Colonic mucosa (tissue), 4 donors: ENCODE data around the gene CACNA1D. TPM values are rescaled to one million over a fixed set of nuclear protein-coding genes. Genes with fewer than 3 reads are reported as not detected.
A peak's percentile ranks its signal among the peaks of the same experiment; 100 is the strongest.

Source experiments
- DNase-seq: peaks from one replicate; pipeline ENCODE4 v3.0.0-alpha.2; 2020
- H3K27ac ChIP-seq: fragments of 200-600 bp; one replicate; pipeline ENCODE4 v1.8.0; 2021
- H3K27me3 ChIP-seq: fragments of 200-600 bp; one replicate; pipeline ENCODE4 v1.8.0; 2021
- H3K36me3 ChIP-seq: fragments of 200-600 bp; one replicate; pipeline ENCODE4 v1.8.0; 2021
- H3K4me1 ChIP-seq: fragments of 200-600 bp; one replicate; pipeline ENCODE4 v1.8.0; 2021; ENCODE audit warnings: mild to moderate bottlenecking
- H3K4me3 ChIP-seq: fragments of 200-600 bp; one replicate; pipeline ENCODE4 v1.8.0; 2021
- H3K9ac ChIP-seq, 2 donors: one replicate each; pipeline ENCODE4 v1.7.0; 2013; ENCODE audit warnings: control low read depth in 2 of 2, low read depth in 2 of 2, low read length in 2 of 2
- H3K9me3 ChIP-seq: fragments of 200-600 bp; one replicate; pipeline ENCODE4 v1.8.0; 2021
- intact Hi-C: fragments of 100-400 bp; cut with DNase I; formaldehyde crosslinking; loops from one replicate; pipeline ENCODE4 v1.14.1; 2022
- total RNA-seq, 2 donors: library from RNA; stranded (reverse); fragmentation: NEBNext Ultra II Directional in 1 of 2; extraction: Animal tissue kit (Norgen Biotek cat#: 25700) in 1 of 2; gene quantifications; one replicate each; pipeline ENCODE4 v1.2.1, GENCODE V29; 2021
- TF ChIP-seq, protein P1 (sequence below): fragments of 200-600 bp; IDR thresholded peaks from one replicate; pipeline ENCODE4 v1.8.0; 2022; ENCODE audit warnings: antibody characterized with exemption, mild to moderate bottlenecking
- donor health status: healthy.
- donor health status: DM: no; HTN: no; CAD: no.
- donor health status: DM: no; HTN: no; CAD: no.

The CACNA1D gene
- total RNA-seq, 2 donors from 2014 or later = 9.6 to 17.1 TPM

DNA sequence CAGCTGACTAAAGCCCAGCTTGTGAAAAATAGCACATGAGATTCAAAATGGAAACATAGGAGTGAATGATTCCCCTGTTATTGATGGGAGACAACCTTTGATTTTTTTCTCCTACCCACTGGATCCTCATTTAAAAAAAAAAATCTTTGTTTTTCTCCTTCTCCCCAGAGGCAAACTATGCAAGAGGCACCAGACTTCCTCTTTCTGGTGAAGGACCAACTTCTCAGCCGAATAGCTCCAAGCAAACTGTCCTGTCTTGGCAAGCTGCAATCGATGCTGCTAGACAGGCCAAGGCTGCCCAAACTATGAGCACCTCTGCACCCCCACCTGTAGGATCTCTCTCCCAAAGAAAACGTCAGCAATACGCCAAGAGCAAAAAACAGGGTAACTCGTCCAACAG lies 2.6 kb downstream of the CACNA1D start:
- Histone ChIP-seq H3K27ac (no peak overlapping the region), H3K9ac (no peak overlapping the region), H3K4me1 (peaks cover 5% of the 10 kb centered on the region), H3K4me3 (no peak overlapping the region), H3K27me3 (peaks cover 7% of the 10 kb centered on the region), H3K36me3 (no peaks in the 10 kb centered on the region), H3K9me3 (no peaks in the 10 kb centered on the region)
- no peak for DNase-seq
- TF ChIP-seq, protein P1, sequence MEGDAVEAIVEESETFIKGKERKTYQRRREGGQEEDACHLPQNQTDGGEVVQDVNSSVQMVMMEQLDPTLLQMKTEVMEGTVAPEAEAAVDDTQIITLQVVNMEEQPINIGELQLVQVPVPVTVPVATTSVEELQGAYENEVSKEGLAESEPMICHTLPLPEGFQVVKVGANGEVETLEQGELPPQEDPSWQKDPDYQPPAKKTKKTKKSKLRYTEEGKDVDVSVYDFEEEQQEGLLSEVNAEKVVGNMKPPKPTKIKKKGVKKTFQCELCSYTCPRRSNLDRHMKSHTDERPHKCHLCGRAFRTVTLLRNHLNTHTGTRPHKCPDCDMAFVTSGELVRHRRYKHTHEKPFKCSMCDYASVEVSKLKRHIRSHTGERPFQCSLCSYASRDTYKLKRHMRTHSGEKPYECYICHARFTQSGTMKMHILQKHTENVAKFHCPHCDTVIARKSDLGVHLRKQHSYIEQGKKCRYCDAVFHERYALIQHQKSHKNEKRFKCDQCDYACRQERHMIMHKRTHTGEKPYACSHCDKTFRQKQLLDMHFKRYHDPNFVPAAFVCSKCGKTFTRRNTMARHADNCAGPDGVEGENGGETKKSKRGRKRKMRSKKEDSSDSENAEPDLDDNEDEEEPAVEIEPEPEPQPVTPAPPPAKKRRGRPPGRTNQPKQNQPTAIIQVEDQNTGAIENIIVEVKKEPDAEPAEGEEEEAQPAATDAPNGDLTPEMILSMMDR = no peak
- intact Hi-C loops = loop anchor here (10.0 kb wide), 1 partner anchor 122 kb away; no protein-coding TSS in a partner anchor

DNA sequence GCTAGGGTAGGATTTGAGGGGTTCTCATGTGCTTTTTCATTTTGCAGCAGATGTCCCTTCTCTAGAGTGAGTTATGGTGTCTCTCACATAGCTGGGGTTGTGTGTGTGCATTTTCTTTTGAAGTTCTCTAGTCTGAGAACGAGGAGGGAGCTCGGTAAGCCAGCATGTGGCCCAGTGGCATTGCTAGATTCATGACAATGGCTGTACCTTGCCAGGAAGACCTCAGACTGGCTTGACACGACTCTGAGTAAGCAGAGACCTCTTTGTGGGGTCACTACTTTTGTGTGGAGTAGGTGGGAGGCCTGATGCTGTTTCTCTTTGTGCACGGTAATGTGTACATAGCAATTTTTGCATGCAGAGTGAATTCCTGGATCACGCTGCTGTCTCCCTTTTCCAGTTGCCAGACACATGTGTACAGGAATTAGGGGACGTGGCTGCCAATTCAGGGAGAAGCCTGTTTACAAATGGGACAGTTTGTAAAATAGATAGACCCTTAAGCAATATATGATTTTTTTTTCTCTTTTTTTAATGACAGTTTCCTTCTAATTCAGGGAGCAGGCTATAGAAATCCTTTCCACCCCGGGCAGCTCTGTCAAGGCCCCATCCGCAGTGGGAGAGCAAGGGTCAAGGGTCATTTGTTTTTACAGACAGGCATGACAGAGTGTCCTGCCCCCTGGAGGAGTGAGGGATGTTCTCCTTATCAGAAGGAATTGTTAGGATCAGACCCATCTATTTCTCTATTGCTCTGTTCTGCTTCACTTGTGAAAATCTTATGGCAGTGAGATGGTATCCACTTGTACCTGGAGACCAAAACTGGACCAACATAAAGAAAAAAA lies 4.6 kb downstream of the CACNA1D start:
- Histone ChIP-seq H3K27me3 (peaks cover 7% of the 10 kb centered on the region), H3K27ac (no peak overlapping the region), H3K4me1 (peaks cover 5% of the 10 kb centered on the region), H3K9ac (no peak overlapping the region), H3K9me3 (no peaks in the 10 kb centered on the region), H3K36me3 (no peaks in the 10 kb centered on the region), H3K4me3 (no peak overlapping the region)
- TF ChIP-seq, protein P1 = no peak
- intact Hi-C loops = loop anchor here (10.0 kb wide), 1 partner anchor 124 kb away; no protein-coding TSS in a partner anchor
- DNase-seq = peak; percentile 35

DNA sequence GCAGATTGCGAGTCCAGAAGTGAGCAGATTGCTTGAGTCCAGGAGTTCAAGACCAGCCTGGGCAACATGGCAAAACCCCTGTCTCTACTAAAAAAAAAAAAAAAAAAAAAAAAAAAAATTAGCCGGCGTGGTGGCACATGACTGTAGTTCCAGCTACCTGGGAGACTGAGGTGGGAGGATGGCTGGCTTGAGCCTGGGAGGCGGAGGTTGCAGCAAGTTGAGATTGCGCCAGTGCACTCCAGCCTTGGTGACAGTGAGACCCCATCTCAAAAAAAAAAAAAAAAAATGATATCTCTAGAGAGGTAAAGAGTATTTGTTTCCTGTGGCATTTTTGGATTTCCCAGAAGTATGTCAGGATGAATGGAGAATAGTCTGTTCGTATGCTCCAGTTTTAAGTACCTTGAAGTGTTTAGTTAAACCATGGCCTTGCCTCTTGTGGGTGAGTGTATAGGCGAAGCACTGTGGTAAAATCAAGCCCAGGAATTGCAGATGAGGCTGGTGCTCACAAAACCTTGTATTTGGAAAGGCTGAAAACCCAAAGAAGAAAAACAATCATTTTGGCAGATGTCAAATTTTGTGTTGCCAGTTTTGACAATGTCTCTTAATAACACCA lies 5.9 kb downstream of the CACNA1D start:
- Histone ChIP-seq H3K9ac (no peak overlapping the region), H3K27ac (no peak overlapping the region), H3K9me3 (no peaks in the 10 kb centered on the region), H3K4me3 (no peak overlapping the region), H3K36me3 (no peaks in the 10 kb centered on the region), H3K27me3 (peaks cover 7% of the 10 kb centered on the region), H3K4me1 (peaks cover 2% of the 10 kb centered on the region)
- TF ChIP-seq, protein P1 = no peak
- intact Hi-C loops = no loop called here
- DNase-seq = no peak

DNA sequence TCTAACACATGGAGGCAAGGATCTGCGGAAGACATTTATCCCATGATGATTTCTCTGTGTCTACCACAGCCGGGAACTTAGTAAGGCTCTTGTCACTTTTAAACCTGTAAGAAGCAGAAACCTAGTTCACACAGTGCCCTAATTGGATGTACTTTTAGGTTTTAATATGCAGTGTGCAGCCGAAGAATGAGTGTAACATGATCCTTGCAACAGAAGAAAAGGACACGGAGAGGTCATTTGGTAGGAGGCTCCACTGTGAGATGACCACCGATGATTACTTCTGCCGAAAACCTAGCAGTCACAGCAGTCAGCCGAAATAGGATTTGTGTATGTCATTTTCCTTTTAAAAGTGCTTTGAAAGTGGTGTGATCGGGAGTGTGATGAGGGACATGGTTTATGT lies 6.8 kb downstream of the CACNA1D start:
- no peak for DNase-seq
- Histone ChIP-seq H3K36me3 (no peaks in the 10 kb centered on the region), H3K27ac (no peak overlapping the region), H3K27me3 (no peaks in the 10 kb centered on the region), H3K9me3 (no peaks in the 10 kb centered on the region), H3K4me3 (no peak overlapping the region), H3K4me1 (no peaks in the 10 kb centered on the region), H3K9ac (no peak overlapping the region)
- intact Hi-C loops = no loop called here
- TF ChIP-seq, protein P1 = no peak

DNA sequence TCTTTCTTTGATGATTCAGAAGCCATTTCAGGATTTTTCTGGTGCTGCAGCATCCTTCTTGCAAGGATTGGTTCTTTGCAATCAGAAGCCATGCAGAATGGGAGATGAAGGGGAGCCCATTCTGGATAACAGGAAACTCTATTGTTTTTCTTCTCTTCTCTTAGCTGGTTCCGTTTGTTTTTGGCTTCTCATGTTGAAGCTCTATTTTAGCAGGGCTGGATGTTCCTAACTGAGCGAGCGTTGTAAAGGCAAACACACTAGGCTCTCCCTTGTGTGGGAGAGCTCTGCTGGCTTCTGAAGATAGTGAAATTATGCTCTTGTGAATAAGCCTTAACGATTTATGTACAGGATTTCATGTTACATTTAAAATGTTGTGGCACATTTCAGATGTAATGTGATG lies 8.3 kb downstream of the CACNA1D start:
- H3K9ac ChIP-seq = no peak overlapping the region
- no peaks in the 10 kb centered on the region for H3K36me3 ChIP-seq
- H3K4me3 ChIP-seq = no peak overlapping the region
- no peaks in the 10 kb centered on the region for H3K4me1 ChIP-seq
- TF ChIP-seq, protein P1 = no peak
- H3K27ac ChIP-seq = no peak overlapping the region
- H3K27me3 ChIP-seq = no peaks in the 10 kb centered on the region
- no peak for DNase-seq
- no peaks in the 10 kb centered on the region for H3K9me3 ChIP-seq
- intact Hi-C loops = no loop called here
